ENCODE measurements around the gene APOF. TPM values are rescaled to one million over a fixed set of nuclear protein-coding genes. Genes with fewer than 3 reads are reported as not detected.
A peak's percentile ranks its signal among the peaks of the same experiment; 100 is the strongest.

APOF gene
- total and polyA plus RNA-seq, 2 experiments from 2014 or later, result not detected

DNA sequence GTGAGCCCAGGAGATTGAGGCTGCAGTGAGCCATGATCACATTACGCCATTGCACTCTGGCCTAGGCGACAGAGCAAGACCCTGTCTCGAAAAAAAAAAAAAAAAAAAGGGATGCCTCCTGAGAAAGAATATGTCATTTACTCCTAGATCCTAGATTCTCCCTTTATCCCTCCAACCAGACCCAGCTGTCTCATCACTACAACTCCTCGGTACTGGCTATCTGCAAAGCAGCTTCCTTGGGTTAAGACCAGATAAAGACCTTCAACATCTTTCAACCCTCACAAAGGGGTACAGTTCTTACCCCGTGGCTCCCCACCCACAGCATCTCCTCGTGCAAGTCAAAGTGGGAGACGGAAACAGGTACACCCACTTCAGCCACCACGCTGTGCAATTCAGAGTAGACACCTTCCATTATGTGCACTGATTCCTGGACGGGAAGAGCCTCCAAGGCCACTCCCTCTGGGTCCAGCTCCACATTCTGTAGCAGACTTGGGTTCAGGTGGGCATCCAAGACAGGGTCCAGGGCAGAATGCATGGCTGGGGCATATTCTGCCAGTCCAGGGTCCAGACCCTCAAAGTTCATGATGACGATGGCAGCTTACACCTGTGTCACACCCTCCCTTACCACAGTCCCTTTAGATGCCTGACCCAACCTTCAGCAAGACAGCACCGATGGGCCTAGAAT lies 30.0 kb downstream of the APOF start:
- H3K4me2 ChIP-seq, result peak overlapping the region; percentile 81
- H3K36me3 ChIP-seq (ENCODE audit: insufficient read depth), result no peaks in the 10 kb centered on the region
- H3K79me2 ChIP-seq (replicated peaks; ENCODE audit: insufficient read depth), result peaks cover 5% of the 10 kb centered on the region; the same call in 1 of the 2 replicates
- H2AFZ ChIP-seq, result no peak overlapping the region
- H3K27ac ChIP-seq (ENCODE audit: low read depth), result peak overlapping the region; percentile 98
- H3F3A ChIP-seq (replicated peaks; ENCODE audit: low read depth), result 0 out of 2 replicates have a peak, but pooled peaks cover 6% of the 10 kb centered on the region
- peaks cover 11% of the 10 kb centered on the region for H3K27me3 Mint-ChIP-seq (ENCODE audit: insufficient read depth, low read depth, poor library complexity)
- peak overlapping the region; percentile 91 for H3K4me3 Mint-ChIP-seq
- H3K27ac Mint-ChIP-seq, result peak overlapping the region; percentile 99
- no peaks in the 10 kb centered on the region for H3K36me3 Mint-ChIP-seq (ENCODE audit: low read depth)
- no peak for ATAC-seq
- peak overlapping the region; percentile 58 for H3K4me3 ChIP-seq
- H3K9me2 ChIP-seq (ENCODE audit: insufficient read depth), result peaks cover 4% of the 10 kb centered on the region
- H4K20me1 ChIP-seq (replicated peaks; ENCODE audit: insufficient read depth), result no peaks in the 10 kb centered on the region
- peaks cover 24% of the 10 kb centered on the region for H3K4me1 Mint-ChIP-seq
- H3K4me1 ChIP-seq (ENCODE audit: insufficient read depth), result peaks cover 16% of the 10 kb centered on the region
- DNase-seq (ENCODE audit: low spot score), result no peak
- H3K27me3 ChIP-seq (ENCODE audit: insufficient read depth), result no peaks in the 10 kb centered on the region
- no peaks in the 10 kb centered on the region for H3K9me3 Mint-ChIP-seq
- TF ChIP-seq ZNF331 (CRISPR knock-in tag; IDR thresholded peaks at IDR 0.05; ENCODE audit: low read depth) (no peak), EZH2 (IDR thresholded peaks at IDR 0.05; ENCODE audit: low read depth, unreplicated experiment) (no peak), CREB1 (CRISPR knock-in tag; IDR thresholded peaks at IDR 0.05; ENCODE audit: low read depth) (no peak), STAT1 (IDR thresholded peaks at IDR 0.05; ENCODE audit: unreplicated experiment) (no peak), POLR2AphosphoS5 (IDR thresholded peaks at IDR 0.05; ENCODE audit: low read depth) (no peak), ZNF114 (CRISPR knock-in tag; IDR thresholded peaks at IDR 0.05) (no peak), JUNB (IDR thresholded peaks at IDR 0.05; ENCODE audit: unreplicated experiment) (no peak), NANOG (IDR thresholded peaks at IDR 0.05; ENCODE audit: borderline replicate concordance) (no peak), EZH2phosphoT487 (IDR thresholded peaks at IDR 0.05; ENCODE audit: unreplicated experiment) (no peak)
- TF ChIP-seq, protein P1, sequence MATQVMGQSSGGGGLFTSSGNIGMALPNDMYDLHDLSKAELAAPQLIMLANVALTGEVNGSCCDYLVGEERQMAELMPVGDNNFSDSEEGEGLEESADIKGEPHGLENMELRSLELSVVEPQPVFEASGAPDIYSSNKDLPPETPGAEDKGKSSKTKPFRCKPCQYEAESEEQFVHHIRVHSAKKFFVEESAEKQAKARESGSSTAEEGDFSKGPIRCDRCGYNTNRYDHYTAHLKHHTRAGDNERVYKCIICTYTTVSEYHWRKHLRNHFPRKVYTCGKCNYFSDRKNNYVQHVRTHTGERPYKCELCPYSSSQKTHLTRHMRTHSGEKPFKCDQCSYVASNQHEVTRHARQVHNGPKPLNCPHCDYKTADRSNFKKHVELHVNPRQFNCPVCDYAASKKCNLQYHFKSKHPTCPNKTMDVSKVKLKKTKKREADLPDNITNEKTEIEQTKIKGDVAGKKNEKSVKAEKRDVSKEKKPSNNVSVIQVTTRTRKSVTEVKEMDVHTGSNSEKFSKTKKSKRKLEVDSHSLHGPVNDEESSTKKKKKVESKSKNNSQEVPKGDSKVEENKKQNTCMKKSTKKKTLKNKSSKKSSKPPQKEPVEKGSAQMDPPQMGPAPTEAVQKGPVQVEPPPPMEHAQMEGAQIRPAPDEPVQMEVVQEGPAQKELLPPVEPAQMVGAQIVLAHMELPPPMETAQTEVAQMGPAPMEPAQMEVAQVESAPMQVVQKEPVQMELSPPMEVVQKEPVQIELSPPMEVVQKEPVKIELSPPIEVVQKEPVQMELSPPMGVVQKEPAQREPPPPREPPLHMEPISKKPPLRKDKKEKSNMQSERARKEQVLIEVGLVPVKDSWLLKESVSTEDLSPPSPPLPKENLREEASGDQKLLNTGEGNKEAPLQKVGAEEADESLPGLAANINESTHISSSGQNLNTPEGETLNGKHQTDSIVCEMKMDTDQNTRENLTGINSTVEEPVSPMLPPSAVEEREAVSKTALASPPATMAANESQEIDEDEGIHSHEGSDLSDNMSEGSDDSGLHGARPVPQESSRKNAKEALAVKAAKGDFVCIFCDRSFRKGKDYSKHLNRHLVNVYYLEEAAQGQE (IDR thresholded peaks at IDR 0.05; ENCODE audit: unreplicated experiment), result no peak
- TF ChIP-seq, protein P2, sequence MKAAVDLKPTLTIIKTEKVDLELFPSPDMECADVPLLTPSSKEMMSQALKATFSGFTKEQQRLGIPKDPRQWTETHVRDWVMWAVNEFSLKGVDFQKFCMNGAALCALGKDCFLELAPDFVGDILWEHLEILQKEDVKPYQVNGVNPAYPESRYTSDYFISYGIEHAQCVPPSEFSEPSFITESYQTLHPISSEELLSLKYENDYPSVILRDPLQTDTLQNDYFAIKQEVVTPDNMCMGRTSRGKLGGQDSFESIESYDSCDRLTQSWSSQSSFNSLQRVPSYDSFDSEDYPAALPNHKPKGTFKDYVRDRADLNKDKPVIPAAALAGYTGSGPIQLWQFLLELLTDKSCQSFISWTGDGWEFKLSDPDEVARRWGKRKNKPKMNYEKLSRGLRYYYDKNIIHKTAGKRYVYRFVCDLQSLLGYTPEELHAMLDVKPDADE (IDR thresholded peaks at IDR 0.05), result no peak
- TF ChIP-seq, protein P3, sequence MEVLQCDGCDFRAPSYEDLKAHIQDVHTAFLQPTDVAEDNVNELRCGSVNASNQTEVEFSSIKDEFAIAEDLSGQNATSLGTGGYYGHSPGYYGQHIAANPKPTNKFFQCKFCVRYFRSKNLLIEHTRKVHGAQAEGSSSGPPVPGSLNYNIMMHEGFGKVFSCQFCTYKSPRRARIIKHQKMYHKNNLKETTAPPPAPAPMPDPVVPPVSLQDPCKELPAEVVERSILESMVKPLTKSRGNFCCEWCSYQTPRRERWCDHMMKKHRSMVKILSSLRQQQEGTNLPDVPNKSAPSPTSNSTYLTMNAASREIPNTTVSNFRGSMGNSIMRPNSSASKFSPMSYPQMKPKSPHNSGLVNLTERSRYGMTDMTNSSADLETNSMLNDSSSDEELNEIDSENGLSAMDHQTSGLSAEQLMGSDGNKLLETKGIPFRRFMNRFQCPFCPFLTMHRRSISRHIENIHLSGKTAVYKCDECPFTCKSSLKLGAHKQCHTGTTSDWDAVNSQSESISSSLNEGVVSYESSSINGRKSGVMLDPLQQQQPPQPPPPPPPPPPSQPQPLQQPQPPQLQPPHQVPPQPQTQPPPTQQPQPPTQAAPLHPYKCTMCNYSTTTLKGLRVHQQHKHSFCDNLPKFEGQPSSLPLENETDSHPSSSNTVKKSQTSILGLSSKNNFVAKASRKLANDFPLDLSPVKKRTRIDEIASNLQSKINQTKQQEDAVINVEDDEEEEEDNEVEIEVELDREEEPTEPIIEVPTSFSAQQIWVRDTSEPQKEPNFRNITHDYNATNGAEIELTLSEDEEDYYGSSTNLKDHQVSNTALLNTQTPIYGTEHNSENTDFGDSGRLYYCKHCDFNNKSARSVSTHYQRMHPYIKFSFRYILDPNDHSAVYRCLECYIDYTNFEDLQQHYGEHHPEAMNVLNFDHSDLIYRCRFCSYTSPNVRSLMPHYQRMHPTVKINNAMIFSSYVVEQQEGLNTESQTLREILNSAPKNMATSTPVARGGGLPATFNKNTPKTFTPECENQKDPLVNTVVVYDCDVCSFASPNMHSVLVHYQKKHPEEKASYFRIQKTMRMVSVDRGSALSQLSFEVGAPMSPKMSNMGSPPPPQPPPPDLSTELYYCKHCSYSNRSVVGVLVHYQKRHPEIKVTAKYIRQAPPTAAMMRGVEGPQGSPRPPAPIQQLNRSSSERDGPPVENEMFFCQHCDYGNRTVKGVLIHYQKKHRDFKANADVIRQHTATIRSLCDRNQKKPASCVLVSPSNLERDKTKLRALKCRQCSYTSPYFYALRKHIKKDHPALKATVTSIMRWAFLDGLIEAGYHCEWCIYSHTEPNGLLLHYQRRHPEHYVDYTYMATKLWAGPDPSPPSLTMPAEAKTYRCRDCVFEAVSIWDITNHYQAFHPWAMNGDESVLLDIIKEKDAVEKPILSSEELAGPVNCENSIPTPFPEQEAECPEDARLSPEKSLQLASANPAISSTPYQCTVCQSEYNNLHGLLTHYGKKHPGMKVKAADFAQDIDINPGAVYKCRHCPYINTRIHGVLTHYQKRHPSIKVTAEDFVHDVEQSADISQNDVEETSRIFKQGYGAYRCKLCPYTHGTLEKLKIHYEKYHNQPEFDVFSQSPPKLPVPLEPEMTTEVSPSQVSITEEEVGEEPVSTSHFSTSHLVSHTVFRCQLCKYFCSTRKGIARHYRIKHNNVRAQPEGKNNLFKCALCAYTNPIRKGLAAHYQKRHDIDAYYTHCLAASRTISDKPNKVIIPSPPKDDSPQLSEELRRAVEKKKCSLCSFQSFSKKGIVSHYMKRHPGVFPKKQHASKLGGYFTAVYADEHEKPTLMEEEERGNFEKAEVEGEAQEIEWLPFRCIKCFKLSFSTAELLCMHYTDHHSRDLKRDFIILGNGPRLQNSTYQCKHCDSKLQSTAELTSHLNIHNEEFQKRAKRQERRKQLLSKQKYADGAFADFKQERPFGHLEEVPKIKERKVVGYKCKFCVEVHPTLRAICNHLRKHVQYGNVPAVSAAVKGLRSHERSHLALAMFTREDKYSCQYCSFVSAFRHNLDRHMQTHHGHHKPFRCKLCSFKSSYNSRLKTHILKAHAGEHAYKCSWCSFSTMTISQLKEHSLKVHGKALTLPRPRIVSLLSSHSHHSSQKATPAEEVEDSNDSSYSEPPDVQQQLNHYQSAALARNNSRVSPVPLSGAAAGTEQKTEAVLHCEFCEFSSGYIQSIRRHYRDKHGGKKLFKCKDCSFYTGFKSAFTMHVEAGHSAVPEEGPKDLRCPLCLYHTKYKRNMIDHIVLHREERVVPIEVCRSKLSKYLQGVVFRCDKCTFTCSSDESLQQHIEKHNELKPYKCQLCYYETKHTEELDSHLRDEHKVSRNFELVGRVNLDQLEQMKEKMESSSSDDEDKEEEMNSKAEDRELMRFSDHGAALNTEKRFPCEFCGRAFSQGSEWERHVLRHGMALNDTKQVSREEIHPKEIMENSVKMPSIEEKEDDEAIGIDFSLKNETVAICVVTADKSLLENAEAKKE (CRISPR knock-in tag; IDR thresholded peaks at IDR 0.05), result no peak

Measured in GM23338 (cell line).